Fibroblast of villous mesenchyme (primary cell): Measurements from ENCODE around the gene PDZRN3. TPM values are rescaled to one million over a fixed set of nuclear protein-coding genes. Genes with fewer than 3 reads are reported as not detected.
A peak's percentile ranks its signal among the peaks of the same experiment; 100 is the strongest.

Source experiments
- DNase-seq: peaks from one replicate; pipeline ENCODE4 v3.0.0-alpha.2; 2010; ENCODE audit warnings: low read depth
- H3K4me3 ChIP-seq: 2 replicates; pipeline ENCODE4 v1.5.1; 2011; ENCODE audit warnings: low read depth, mild to moderate bottlenecking, low read length
- total RNA-seq: library from RNA; depleted of rRNA; stranded (reverse); fragments of >200 nt; gene quantifications from 2 replicates; pipeline ENCODE4 v1.2.3, GENCODE V29; 2012
- TF ChIP-seq, protein P1 (sequence below): IDR thresholded peaks from 2 replicates; pipeline ENCODE4 v1.5.1; 2012; ENCODE audit warnings: low read depth, mild to moderate bottlenecking, low read length; ENCODE audit not compliant: insufficient read depth

Gene PDZRN3
- total RNA-seq, 1 donor, result 33.7 TPM

GRCh38 chr3:73502609-73503583, 121.8 kb downstream of the PDZRN3 start:
- no peak overlapping the region for H3K4me3 ChIP-seq
- TF ChIP-seq, protein P1, sequence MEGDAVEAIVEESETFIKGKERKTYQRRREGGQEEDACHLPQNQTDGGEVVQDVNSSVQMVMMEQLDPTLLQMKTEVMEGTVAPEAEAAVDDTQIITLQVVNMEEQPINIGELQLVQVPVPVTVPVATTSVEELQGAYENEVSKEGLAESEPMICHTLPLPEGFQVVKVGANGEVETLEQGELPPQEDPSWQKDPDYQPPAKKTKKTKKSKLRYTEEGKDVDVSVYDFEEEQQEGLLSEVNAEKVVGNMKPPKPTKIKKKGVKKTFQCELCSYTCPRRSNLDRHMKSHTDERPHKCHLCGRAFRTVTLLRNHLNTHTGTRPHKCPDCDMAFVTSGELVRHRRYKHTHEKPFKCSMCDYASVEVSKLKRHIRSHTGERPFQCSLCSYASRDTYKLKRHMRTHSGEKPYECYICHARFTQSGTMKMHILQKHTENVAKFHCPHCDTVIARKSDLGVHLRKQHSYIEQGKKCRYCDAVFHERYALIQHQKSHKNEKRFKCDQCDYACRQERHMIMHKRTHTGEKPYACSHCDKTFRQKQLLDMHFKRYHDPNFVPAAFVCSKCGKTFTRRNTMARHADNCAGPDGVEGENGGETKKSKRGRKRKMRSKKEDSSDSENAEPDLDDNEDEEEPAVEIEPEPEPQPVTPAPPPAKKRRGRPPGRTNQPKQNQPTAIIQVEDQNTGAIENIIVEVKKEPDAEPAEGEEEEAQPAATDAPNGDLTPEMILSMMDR, result peak; percentile 83
- peak; percentile 73 for DNase-seq

DNA sequence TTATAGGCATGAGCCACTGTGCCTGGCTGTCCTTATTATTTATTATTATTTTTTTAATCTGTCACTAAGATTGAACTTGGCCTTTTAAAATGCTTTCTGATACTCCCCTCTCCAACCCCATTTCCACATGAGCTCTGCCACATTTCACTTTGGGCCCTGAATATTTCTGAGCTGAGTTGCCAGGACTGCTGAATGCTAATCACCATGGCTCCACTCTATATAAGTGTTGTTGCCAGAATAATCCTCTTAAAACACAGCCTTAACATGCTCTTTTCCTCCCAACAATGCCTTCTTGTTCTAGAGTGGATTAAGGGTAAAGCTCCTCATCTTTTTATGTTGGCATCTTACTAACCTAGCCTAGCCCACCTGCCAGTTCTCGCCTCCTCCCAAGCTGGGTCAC, 124.4 kb downstream of the PDZRN3 start:
- no peak for DNase-seq
- TF ChIP-seq, protein P1, result no peak
- H3K4me3 ChIP-seq, result no peak overlapping the region

DNA sequence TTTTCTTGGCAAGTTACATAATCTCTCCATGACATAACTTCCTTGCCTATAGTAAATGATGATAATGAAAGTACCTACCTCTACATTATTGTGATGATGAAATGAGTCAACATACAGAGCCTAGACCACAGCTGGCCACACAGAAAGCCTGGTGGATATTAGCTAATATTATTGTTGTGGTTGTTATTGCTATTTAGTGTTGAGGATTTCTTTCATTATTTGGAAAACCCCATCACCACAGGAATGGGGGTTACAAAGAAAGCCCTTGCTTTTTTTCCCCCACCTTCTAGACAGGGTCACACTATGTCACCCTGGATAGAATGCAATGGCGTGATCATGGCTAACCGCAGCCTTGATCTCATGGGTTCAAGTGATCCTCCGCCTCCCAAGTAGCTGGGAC, 125.0 kb downstream of the PDZRN3 start:
- DNase-seq, result no peak
- TF ChIP-seq, protein P1, result no peak
- H3K4me3 ChIP-seq, result no peak overlapping the region

DNA sequence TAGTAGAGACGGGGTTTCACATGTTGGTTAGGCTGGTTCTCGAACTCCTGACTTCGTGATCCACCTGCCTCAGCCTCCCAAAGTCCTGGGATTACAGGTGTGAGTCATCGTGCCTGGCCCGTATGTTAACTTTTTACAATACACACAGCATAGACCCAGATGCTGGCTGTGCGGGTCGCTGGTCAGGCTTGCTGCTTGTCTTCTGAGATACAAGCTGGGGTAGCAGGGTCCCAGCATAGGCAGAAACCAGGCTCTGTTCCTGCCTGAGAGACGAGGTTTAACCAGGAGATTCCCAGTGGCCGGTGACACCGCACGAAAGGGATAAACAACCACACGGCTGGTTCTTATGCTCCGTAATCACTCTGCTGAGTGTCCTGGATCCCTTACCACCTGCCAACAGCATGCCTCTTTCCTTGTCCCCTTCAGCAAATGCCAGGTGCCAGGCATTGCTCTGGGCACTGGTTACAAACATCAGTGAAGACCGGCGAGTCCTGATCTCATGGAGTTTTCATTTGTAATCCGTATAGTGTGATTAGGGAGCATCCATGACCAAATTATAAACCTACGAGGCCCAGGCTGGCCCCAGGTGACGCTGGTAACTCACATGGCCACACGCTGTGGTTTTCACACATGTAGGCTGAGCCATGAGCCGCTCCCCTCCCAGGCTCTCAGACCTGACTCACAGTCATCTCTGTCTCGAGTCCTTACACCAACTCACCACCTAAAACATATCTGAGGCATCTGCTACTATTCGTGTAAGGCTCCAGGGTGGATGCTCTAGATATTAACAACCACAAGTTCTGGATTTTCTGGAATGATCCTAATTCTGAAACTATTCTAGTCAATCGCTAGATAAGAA, 125.7 kb downstream of the PDZRN3 start:
- no peak overlapping the region for H3K4me3 ChIP-seq
- TF ChIP-seq, protein P1, result no peak
- no peak for DNase-seq

DNA sequence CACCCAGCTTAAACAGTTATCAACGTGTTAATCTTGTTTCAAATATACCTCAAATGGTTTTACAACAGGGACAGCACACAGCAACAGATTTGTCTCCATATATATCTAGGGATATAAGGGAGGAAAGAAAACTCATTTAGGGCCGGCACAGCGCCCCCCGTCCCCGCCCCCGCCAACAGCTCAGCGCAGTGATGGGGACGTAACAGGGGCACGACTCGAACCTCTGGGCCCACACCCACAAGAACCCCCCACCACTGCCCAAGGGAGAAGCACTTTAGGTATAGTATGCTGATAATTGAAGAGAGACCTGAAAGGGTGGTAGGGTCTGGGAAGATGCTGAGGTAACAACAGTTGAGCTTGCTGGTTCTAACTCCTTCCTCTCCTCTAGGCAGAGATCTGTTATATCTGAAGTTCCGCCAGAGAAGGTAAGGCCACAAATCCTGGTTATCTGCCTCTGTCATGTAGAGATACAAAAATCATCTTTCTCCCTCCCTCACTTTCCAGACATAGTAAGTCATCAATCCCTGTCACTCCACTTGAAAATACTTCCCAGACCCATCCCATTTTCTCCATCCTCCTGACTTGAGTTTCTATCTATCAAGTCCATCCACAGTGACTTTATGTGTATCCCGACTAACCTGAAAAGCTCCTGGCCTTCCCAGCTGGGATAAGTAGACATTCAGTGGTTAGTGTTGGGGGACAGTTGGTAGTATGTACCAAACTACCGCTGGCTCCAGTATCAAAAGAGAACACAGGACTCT, 126.9 kb downstream of the PDZRN3 start:
- no peak for DNase-seq
- no peak overlapping the region for H3K4me3 ChIP-seq
- TF ChIP-seq, protein P1, result no peak

DNA sequence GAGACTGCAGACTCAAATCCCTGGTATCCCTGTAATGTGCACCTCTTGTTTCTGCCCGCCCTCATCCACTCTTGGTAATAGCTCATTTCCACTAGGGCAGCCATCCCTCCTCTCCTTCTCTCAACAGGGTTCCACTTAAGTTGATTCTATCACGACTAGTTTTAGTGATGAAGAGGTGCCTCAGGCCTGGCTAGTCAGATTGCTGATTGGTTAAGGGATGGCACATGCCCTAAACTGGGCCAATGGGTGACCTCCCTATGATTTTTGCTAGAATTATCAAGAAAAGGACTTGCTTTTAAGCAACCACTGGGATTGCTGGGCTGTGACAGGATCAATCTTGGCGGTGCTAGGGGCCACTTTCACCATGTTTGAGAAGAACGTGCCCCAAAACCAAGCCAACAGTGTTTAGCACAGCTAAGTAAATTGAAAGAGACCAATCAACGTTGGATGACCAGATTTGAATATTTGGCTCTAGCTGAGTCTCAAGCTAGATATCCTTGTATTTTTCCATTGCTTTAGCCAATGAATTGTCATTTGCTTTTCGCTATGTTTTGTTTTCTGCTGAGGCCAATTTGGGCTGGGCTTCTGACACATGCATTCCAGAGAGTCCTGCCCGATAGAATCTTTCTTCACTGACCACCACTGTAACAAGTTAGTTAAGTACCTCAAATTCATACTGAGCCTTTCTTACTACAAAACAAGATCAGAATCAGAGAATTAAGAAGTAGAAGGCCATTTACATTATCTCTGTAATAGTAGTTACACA, 131.0 kb downstream of the PDZRN3 start:
- H3K4me3 ChIP-seq, result no peak overlapping the region

More for the DNA sequence above, 131.0 kb downstream of the PDZRN3 start:
- TF ChIP-seq, protein P1, result no peak
- DNase-seq, result peak; percentile 47
